NOMO-1 treated with DMSO at 0.1 percent for 48 hours (cell line): ENCODE results near the gene PNPT1.
"Not testable (repeated sequence)": the region's sequence is repeated elsewhere in the genome, so short reads cannot be mapped to it uniquely, and the experiment has no call there.

Source experiments
- DNase-seq: peaks from one replicate; lab custom pipeline; 2025; ENCODE audit not compliant: unreplicated experiment; lab: John Stamatoyannopoulos, UW

The PNPT1 gene

GRCh38 chr2:55693181-55694125 is at the start of gene PNPT1:
Gene PNPT1 (minus strand): TSS chr2:55693844. CDS start chr2:55693823, 21 bp downstream.
- peak; percentile 94 for DNase-seq

- no peak for DNase-seq
Observed at GRCh38 chr2:55742996-55743395, 49.4 kb upstream of the PNPT1 start.

- not testable (repeated sequence) for DNase-seq
Observed at GRCh38 chr2:55736019-55736536, 42.4 kb upstream of the PNPT1 start.

GRCh38 chr2:55734726-55735125 is 41.1 kb upstream of the PNPT1 start:
- no peak for DNase-seq

- no peak for DNase-seq
Observed at GRCh38 chr2:55733335-55733734, 39.7 kb upstream of the PNPT1 start.

- DNase-seq = no peak
Observed at GRCh38 chr2:55732854-55733253, 39.2 kb upstream of the PNPT1 start.

- DNase-seq = no peak
Observed at GRCh38 chr2:55729136-55729685, 35.6 kb upstream of the PNPT1 start.

GRCh38 chr2:55721596-55722215 is 28.1 kb upstream of the PNPT1 start:
- no peak for DNase-seq

- no peak for DNase-seq
Observed at GRCh38 chr2:55720417-55720816, 26.8 kb upstream of the PNPT1 start.

GRCh38 chr2:55719852-55720251 is 26.2 kb upstream of the PNPT1 start:
- DNase-seq = no peak

- peak; percentile 40 for DNase-seq
Observed at GRCh38 chr2:55718165-55719008, 24.7 kb upstream of the PNPT1 start.

GRCh38 chr2:55715626-55716025 is 22.0 kb upstream of the PNPT1 start:
- no peak for DNase-seq

GRCh38 chr2:55715178-55715577 is 21.5 kb upstream of the PNPT1 start:
- DNase-seq = not testable (repeated sequence)

- no peak for DNase-seq
Observed at GRCh38 chr2:55712477-55713060, 18.9 kb upstream of the PNPT1 start.

GRCh38 chr2:55710025-55710424 is 16.4 kb upstream of the PNPT1 start:
- no peak for DNase-seq

- DNase-seq = no peak
Observed at GRCh38 chr2:55707751-55708150, 14.1 kb upstream of the PNPT1 start.

GRCh38 chr2:55706258-55706657 is 12.6 kb upstream of the PNPT1 start:
- DNase-seq = not testable (repeated sequence)

GRCh38 chr2:55705027-55705653 is 11.5 kb upstream of the PNPT1 start:
- DNase-seq = no peak

- no peak for DNase-seq
Observed at GRCh38 chr2:55703350-55703749, 9.7 kb upstream of the PNPT1 start.

- DNase-seq = not testable (repeated sequence)
Observed at GRCh38 chr2:55692740-55693139, 904 bp downstream of the PNPT1 start.
